ENCODE data around the gene RANBP9.

DNA sequence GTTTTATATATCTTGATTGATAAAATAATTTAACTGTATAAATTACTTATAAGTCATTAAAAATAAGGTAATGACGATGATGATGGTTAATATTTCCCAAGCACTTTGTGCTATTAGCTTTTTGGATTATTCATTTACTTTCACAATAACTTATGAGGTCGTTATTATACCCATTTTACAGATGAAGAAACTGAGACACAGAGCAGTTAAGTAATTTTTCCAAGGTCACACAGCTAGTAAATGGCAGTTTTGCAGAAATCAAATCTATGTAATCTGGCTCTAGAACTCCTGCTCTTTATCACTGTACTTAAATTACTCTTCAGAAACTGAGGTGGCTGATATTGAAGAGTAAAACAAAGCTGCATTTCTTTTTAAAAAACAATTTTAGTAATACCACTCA is 78.3 kb downstream of the RANBP9 start:
- TF ChIP-seq EZH2 (IDR thresholded peaks at IDR 0.05; ENCODE audit: borderline replicate concordance), result no peak
- TF ChIP-seq, protein P1, sequence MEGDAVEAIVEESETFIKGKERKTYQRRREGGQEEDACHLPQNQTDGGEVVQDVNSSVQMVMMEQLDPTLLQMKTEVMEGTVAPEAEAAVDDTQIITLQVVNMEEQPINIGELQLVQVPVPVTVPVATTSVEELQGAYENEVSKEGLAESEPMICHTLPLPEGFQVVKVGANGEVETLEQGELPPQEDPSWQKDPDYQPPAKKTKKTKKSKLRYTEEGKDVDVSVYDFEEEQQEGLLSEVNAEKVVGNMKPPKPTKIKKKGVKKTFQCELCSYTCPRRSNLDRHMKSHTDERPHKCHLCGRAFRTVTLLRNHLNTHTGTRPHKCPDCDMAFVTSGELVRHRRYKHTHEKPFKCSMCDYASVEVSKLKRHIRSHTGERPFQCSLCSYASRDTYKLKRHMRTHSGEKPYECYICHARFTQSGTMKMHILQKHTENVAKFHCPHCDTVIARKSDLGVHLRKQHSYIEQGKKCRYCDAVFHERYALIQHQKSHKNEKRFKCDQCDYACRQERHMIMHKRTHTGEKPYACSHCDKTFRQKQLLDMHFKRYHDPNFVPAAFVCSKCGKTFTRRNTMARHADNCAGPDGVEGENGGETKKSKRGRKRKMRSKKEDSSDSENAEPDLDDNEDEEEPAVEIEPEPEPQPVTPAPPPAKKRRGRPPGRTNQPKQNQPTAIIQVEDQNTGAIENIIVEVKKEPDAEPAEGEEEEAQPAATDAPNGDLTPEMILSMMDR (IDR thresholded peaks at IDR 0.05; ENCODE audit: poor library complexity), result no peak

Measured in hepatocyte (in vitro differentiated cells).